GM12891 (cell line): ENCODE data around the gene PSAPL1.

Experiments used
- PAX5 ChIP-seq: IDR thresholded peaks from 2 replicates; pipeline ENCODE4 v1.6.1; 2011; ENCODE audit warnings: low read length, moderate library complexity, mild to moderate bottlenecking; ENCODE audit not compliant: insufficient read depth, severe bottlenecking
- POLR2A ChIP-seq: IDR thresholded peaks from 2 replicates; pipeline ENCODE4 v1.6.1; 2011; ENCODE audit warnings: low read depth, low read length, control low read depth

DNA sequence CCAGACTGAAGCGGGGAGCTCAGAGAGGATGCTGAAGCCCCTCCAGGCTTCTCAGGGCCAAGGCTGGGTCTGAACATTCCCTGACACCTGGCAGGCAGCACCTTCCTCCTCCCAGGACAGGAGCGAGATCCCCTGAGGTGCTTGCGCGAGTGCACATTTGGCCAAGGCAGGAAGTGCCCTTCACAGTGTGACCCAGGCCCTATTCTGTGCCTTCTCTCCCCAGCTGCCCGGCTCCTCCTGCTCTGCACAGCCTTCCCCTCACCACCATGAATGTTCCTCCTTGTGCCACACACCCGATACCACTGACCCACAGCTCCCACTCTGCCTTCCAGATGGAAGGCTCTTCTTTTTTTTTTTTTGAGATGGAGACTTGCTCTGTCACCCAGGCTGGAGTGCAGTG lies 17.1 kb upstream of the PSAPL1 start:
- TF ChIP-seq PAX5 (no peak), POLR2A (no peak)
